ENCODE measurements around the gene ONECUT2.

The ONECUT2 gene

DNA sequence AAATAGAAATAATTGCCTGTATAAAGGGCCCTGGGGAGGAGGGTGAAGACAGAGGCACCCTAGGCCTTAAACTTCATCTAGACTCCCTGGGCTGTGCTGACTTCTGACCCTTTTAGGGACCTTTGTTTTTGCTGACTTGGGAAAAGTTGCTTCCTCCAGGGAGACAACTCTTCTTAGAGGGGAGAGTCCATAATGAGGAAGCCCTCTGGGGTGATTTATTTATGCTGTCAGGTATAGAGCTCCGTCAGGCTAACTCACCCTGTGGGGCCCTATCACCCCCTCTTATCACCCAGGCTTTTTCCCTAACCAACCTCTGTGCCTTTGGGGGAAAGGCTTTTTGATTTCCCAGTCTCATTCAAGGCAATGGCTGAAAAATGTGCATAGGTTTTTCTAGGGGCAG lies 8.1 kb downstream of the ONECUT2 start:
- H3K4me3 ChIP-seq (ENCODE audit: low read depth, low read length): no peak overlapping the region
- DNase-seq (ENCODE audit: low read depth): no peak

DNA sequence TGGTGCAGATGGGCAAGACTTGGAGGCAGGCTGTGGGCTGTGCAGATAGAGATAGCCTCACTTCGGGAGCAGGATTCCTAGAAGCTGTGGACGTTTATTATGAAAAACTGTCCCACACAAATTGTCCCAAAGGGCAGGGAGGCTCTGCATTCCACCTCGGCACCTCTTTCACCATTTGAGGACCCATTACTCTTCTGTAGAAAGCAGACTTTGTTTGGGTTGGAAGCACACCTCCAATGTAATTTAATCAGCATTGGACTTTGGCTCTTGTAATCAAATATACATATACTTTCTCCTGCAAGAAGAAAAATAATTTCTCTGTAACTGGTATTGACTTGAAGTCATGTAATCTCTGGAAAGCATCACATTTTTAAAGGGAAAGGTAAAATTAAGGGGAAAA lies 8.5 kb downstream of the ONECUT2 start:
- no peak for DNase-seq (ENCODE audit: low read depth)
- no peak overlapping the region for H3K4me3 ChIP-seq (ENCODE audit: low read depth, low read length)

DNA sequence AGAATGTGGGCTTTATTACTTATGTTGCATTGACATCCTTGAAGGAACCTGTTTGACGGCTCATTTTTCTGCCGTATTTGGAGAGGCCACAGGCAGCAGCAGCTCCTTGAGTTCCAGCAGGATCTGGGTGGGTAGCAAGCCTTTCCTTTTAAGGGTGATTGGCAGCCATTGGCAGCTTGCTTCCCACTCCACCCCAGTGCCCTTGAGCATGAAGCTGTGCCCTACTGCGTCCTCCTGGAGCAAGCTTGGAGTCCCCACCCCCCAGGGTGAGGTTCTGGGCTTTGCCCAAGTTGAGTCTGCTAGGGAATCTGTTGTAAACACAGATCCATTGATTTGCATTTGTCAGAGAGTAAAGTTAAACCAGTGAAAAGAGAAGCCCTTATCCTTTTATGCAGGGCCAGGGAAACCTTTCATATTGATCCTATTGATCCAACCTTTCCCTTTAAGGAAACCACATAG lies 9.2 kb downstream of the ONECUT2 start:
- no peak for DNase-seq (ENCODE audit: low read depth)
- no peak overlapping the region for H3K4me3 ChIP-seq (ENCODE audit: low read depth, low read length)

DNA sequence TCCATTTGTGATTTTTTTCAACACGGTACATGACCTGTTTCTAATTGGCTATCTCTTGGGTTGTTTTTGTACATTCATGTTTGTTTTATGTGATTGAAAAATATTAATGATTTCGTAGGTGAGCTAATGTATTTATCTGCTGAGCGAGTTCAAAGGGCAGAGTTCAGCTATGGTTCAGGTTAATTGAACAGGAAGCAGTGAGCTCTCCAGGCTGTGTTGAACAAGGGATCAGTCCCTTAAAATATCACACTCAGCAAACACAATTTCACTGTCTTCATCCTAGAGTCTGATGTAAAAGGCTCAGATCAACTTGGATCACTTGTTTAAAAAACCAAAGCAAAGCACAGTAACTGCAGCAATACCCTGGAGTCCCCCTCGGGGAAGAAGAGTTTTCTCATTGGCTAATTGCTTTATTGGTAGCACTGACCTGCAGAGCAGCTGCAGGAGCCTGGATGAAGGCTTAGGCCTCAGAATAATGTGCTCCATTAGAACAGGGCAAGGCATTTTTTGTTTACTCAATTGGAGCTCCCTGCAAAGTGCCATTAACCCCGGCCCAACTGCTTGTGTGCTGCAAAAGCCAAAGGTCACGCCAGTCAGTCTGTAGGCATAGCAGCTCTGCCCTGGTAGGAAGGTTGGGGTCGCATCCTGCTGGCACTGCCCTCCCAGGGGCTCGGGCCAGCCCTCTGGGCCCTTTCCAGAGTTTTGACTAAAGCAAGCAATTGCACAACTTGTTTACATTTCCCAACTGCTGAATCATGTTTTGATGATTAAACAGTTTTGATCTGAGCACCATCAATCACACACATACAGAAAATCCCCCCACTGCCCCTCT lies 10.5 kb downstream of the ONECUT2 start:
- no peak for DNase-seq (ENCODE audit: low read depth)
- no peak overlapping the region for H3K4me3 ChIP-seq (ENCODE audit: low read depth, low read length)

DNA sequence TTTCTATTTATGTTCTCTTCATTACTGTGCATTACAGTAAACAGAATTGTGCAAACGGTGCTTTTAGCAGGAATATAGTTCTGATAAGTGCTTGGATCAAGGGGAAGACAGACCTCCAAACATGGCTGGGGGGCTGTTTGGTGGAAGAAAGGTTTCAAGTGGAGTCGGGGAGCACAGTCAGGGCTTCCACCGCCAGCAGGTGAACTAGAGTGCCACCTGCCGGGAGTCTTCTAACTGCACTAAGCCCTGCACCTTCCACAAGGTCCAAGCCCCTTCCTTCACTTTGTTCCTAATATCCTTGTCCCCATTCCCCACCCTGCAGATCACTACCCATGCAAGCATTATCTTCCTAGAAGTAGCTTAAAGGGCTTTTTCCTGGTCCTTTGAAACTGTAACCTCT lies 11.1 kb downstream of the ONECUT2 start:
- H3K4me3 ChIP-seq (ENCODE audit: low read depth, low read length): no peak overlapping the region
- DNase-seq (ENCODE audit: low read depth): no peak

DNA sequence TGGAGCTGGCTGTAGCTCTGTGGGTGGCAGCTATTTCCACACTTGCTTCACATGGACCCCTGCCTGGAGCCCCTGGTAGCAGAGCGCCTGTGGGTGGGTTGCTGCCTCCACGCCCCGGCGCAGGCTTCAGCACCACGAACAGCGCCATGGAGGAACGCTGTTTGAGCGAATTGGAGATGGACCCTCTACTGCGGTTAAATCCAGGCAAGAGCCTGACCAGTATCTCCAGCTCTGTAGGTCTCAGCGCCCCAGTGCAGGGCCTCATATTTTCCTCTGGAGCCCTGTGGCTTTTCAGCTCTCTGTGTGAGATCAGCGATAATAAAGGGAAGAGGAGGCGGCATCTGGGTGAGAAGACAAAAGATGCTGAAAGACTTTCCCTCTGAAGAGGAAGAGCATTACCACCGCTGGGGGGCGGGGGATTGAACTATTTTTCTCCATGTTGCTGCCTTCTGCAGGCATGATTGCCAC lies 12.0 kb downstream of the ONECUT2 start:
- no peak overlapping the region for H3K4me3 ChIP-seq (ENCODE audit: low read depth, low read length)
- no peak for DNase-seq (ENCODE audit: low read depth)

DNA sequence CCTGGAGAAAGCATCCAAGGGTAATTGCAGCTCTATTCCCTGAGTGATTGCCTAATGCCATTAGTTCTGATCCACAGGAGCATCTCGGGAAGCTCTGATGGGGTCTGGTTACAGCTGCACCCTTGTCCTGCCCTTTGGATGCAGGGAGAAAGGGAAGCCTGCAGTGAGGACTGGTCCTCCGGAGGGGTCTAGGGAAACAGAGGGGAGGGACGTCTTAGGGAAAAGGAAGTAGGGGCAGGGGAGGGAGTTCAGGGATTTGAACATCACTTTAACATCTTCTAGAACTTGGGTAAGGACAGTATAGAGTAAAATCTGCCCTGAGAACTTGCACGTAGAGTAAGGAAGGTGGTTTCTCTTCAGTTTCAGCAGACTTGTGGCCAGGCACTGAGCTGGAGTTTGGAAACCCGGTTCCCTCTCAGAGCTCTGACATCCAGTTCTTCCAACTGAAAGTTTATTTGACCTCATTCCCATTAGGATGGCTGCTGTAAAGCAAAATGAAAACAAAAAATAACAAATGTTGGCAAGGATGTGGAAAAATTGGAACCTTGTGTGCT lies 20.5 kb downstream of the ONECUT2 start:
- no peak for DNase-seq (ENCODE audit: low read depth)
- H3K4me3 ChIP-seq (ENCODE audit: low read depth, low read length): no peak overlapping the region

DNA sequence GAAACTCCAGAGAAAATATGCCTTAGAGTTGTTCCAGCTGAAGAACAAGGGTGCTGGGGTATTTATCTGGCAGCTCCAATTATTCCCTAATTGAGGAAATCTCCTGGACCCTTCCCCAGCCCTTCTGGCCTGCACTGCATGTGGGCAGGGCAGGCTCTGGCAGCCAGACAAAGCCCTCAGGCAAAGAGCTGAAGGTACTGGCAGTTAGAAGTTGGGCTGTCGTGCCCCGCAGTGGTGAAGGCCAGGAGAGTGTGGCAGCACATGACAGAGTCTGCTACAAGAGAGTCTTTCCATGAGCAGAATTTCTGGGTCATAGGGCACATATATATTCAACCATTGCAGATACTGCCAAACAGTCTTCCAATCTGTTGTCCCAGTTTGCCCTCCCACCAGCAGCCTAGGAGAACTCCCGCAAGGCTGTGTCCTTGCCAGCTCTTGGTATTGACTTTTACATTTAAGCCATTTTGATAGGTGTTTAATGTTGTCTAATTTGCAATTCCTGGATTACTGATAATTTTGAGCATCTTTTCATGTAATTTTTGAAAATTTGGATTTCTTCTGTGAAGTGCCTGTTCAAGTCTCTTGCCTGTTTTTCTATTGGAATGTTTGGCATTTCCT lies 26.6 kb downstream of the ONECUT2 start:
- DNase-seq (ENCODE audit: low read depth): no peak
- H3K4me3 ChIP-seq (ENCODE audit: low read depth, low read length): no peak overlapping the region

DNA sequence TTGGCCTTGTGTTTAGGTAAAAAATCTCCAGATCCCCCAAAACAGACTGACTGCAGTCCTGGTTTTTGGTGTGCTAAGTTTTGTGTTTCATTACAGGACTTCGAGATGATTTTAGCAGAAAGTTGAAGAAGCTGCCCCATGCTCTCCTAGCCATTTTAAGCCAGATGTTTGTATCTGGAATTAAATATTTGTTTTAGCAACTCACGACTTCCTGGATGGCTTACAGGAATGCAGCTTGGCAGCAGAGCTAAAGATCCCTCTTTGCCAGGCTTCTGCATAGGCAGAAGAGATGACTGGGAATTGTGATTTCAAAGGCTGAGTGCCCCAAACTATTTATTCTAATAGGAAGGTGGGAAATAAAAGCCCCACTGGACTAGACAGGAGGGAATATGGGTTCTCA lies 31.1 kb downstream of the ONECUT2 start:
- no peak for DNase-seq (ENCODE audit: low read depth)
- H3K4me3 ChIP-seq (ENCODE audit: low read depth, low read length): no peak overlapping the region

DNA sequence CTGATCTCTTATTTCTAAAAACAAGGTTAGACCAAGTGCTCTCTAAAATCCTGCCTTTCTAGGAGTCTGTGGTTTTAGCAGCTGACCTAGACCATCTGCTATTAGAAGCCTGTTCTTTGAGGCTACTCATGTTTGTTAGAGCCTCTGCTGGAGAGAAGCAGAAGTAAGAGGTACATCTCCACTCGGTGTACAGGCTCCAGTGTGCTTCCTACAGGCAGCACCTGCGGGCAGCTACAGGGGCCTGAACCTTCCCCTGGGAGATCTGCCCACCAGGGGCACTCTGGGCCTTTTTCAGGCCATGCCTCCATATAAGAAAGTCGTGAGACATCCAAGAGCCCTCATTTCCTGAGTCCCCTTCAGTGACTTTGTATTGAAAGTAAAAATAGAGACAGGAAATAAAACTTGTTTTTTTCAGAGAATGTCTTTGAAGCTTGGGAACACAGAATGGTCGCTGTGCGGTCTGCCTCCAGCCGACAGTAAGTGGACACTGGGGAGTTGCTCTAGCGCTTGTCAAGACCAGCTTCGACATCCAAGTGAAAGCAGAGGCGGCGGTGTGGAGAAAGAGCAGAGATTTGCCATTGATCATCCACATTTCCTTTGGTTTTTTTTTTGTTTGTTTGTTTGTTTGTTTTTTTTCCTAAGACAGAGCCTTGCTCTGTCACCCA lies 31.7 kb downstream of the ONECUT2 start:
- DNase-seq (ENCODE audit: low read depth): no peak
- no peak overlapping the region for H3K4me3 ChIP-seq (ENCODE audit: low read depth, low read length)

DNA sequence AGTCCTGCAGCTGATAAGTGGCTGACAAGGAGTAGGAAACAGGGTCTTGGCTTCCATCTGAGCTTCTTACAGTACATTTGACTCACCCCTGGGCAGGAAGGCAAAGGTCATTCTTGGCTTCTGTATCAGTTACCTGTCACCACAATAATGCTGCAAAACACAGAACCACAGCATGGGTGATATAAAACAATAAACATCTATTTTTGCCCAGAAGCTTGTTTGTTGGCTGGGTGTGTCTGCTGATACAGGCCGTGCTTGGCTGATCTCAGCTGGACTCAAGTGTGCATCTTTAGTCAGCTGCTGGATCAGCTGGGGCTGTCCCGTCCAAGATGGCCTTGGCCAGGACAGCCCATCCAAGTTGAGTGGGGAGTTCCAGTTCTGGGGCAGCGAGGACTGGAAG lies 34.7 kb downstream of the ONECUT2 start:
- no peak overlapping the region for H3K4me3 ChIP-seq (ENCODE audit: low read depth, low read length)
- no peak for DNase-seq (ENCODE audit: low read depth)

DNA sequence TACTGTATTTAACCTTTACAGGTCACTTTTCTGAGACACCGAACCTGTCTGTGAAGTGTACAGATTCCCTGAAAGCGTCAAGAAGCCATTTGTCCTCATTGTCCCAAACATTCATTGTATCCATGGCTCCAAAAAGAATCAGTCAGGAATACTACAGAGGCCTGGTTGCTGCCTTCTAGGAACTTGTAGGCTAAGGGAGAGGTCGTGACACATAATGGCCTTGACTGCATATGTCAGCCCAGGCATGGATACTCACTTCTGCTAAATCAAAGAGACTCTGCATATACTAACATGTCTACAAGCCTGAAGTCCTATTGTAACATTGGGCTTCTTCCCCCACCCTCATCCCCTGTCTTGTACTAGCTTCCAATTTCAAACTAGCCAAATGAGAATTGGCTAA lies 40.2 kb downstream of the ONECUT2 start:
- no peak for DNase-seq (ENCODE audit: low read depth)
- no peak overlapping the region for H3K4me3 ChIP-seq (ENCODE audit: low read depth, low read length)

DNA sequence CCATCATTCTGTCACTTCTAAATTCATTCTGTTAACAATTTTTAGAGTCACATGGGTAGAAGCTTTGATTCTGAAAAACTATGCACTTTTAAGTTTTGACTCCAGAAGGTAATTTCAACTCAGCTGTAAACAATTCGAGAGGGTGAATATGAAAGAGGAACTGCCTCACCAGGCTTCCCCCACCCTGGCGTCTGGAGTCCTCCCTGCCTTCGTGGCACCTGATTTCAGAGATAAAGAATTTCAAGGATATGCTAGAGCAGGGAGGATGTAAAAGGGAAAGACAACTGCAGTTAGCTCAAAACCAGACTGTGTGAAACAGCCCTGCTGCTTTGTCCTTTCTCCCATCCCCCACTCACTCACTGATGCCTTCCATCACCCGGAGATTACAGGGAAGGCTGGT lies 40.7 kb downstream of the ONECUT2 start:
- H3K4me3 ChIP-seq (ENCODE audit: low read depth, low read length): no peak overlapping the region
- DNase-seq (ENCODE audit: low read depth): no peak

DNA sequence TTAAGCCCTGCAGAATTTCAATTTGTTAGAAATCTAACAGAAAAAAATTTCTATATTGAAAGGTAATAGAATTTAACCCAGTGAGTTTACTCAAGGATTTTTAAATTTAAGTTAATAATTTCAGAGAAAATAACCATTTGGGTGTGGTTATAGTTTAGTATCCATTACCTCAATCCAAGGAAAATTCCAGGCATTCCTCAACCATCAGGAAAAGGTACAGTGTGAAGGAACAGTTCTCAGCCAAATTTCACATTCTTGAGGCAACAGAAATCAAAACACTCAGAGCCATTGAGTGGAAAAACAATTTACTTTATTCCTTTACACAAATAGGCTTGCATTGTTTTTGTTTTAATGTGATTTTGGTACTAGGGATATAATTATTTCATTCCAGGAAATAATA lies 45.6 kb downstream of the ONECUT2 start:
- no peak overlapping the region for H3K4me3 ChIP-seq (ENCODE audit: low read depth, low read length)
- DNase-seq (ENCODE audit: low read depth): no peak

DNA sequence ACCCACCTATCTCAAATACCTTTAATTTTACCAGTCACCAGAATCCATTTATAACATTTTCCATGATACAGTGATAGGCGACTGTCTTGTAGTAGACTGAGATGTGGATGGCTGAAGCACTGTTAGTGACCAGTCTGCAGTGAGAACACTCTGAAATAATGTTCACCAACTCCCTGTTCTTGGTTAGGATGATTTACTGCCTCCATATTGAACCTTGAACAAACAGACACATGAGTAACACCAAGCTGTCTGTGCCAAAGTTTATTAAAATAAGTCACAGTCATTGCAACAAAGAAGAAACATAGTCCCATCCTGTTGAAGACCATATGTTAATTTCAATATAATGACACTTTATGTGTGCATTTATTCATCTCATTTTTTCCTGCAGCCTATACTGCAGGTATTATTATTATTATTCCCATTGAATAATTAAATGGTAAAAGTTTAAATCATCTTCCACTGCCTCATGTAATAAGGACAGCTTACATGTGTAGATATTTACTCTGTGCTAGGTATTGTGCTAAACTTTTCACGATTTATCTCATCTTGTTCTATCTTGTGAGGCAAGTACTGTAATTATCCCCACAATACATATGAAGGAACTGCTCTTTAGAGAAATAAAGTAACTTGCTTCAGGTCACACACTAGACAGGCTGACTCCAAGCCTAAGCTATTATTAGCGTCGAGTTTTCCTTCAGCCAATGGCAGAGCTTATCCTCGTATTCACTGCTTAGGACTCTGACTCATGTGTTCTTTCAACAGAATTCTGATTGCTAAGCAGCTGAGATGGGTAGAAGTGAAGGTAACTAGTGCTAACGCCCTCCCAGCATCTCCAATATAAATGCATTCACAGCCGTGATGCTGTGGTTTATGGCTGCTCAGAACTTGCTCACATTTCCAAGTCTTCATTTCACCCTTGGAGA lies 62.5 kb downstream of the ONECUT2 start:
- no peak overlapping the region for H3K4me3 ChIP-seq (ENCODE audit: low read depth, low read length)
- peak; percentile 44 for DNase-seq (ENCODE audit: low read depth)

DNA sequence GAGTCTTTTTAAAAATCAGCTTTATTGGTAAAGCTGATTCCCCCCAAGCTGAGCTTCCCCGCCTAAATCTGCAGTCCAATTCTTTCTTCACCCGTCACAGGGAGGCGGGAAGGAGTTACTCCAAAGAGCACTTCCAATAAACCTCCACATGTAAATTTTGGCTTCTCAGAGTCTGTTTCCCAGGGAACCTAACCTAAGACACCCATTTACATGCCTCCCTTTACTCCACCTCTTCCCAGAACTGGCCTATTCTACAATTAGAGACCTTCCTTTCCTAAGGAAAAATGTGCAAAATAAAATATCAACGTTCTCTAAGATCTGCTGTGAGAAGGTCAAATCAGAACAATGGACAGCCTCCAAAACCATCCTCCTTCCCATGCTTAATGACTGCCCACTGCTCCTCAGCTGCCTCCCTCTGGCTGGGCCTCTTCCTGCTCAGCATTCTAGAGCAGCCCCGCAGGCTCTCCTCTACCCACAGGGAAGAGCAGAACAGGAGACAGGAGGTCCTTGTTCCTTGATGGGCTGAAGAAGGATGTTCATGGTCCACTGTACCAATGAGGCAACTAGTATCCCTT lies 63.6 kb downstream of the ONECUT2 start:
- no peak for DNase-seq (ENCODE audit: low read depth)
- H3K4me3 ChIP-seq (ENCODE audit: low read depth, low read length): no peak overlapping the region

DNA sequence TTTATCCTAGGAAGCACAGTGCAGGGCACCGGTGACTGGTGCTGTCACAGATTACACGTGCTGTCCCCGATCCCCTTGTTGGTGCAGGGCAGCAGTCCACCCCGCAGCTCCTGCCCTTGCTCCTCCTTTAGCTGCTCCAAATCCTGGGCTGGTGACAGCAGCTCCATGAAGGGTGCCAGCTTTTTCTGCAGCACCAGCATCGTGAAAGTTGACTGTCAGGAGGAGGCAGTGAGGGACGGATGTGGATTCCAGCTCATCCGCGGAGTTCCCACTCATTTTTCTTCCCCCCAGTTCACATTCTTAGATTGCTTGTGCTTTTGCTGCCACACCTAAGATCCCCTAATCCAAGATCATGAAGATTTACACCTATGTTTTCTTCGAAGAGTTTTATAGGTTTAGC lies 67.5 kb downstream of the ONECUT2 start:
- DNase-seq (ENCODE audit: low read depth): no peak
- H3K4me3 ChIP-seq (ENCODE audit: low read depth, low read length): no peak overlapping the region

DNA sequence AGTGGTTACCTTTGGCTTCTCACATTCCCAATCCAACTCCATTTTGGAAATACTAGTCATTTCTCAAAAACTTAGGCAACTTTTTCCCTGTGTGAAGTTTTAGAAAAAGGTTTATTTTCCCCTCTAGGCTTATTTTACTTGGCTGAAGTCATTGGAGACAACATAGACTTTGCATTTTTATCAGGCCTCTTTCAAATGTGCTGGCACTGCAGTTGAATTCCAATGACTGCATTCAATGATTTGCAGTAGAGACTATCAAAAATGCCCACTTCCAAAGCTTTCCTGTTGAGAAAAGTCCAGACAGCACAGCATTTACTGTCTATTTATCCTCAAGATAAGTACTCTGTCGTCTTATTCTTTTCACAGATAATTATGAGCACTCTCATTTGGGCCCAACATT lies 70.1 kb downstream of the ONECUT2 start:
- no peak overlapping the region for H3K4me3 ChIP-seq (ENCODE audit: low read depth, low read length)
- no peak for DNase-seq (ENCODE audit: low read depth)

DNA sequence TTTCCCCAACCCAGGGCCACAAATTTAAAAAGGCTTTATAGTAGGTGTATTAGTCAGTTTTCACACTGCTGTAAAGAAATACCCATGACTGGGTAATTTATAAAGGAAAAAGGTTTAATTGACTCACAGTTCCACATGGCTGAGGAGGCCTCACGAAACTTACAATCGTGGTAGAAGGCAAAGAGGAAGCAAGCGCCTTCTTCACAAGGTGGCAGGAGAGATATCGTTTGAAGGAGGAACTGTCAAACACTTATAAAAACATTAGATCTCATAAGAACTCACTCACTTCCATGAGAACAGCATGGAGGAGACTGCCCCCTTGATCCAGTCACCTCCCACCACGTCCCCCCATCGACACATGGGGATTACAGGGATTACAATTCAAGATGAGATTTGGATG lies 80.9 kb downstream of the ONECUT2 start:
- DNase-seq (ENCODE audit: low read depth): no peak
- no peak overlapping the region for H3K4me3 ChIP-seq (ENCODE audit: low read depth, low read length)

Measured in skeletal muscle cell (primary cell).